Stimulated activated CD8-positive, alpha-beta memory T cell treated with anti-CD3 and anti-CD28 coated beads, Interleukin-7, amount 100 ng/mL, for 4 hours (primary cell): ENCODE data around the gene MYOM1.
"Not testable (repeated sequence)": the region's sequence is repeated elsewhere in the genome, so short reads cannot be mapped to it uniquely, and the experiment has no call there.

ENCODE experiments used
- DNase-seq, 2 donors: peaks; one replicate each; pipeline ENCODE4 v3.0.0-alpha.2; 2020; ENCODE audit warnings: low read depth in 2 of 2

MYOM1 gene

DNA sequence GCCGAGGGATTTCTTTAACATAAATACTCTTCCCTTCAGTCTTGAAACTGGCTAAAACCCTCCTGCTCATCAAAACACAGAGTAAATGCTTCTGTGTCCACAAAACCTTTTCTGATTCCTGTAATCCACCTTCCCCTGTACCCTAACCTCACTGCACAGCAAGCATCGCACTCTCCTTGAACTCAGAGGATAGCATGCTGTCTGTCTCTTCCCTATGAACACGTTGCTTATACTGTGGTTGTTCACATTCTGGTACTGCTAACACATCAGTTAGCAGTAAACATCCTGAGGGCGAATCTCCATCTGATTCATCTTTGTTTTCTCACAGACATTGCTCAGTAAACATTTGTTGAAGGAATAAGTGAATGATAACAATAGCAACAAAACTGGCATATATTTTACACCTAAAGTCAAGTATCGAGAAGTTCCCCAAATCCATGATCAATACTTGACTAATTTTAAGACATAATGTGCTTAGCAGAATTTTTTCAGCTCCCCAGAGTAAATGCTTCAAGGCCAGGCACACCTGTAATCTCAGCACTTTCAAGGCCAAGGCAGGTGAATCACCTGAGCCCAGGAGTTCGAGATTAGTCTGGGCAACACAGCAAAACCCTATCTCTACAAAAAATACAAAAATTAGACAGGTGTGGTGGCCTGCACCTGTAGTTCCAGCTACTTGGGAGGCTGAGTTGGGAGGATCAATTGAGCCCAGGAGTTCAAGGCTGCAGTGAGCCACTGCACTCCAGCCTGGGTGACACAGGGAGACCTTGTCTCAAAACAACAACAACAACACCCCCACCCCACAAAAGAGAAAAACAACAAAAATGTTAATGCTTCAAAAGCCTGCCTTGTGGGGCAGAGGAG is 161.2 kb downstream of the MYOM1 start:
- DNase-seq = no peak

- DNase-seq = no peak
These were observed 162.2 kb downstream of the MYOM1 start for GRCh38 chr18:3057526-3057925.

DNA sequence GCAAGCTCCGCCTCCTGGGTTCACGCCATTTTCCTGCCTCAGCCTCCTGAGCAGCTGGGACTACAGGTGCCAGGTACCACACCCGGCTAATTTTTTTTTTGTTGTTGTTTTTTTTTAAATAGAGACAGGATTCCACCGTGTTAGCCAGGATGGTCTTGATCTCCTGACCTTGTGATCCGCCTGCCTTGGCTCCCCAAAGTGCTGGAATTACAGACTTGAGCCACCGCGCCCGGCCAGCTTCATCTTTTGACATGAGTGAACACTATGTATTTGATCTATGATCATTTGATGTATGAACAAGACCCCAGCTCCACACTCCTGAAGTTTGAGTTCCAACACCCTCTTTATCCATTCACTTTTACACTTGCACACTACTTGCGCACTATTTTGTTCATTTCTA is 163.5 kb downstream of the MYOM1 start:
- no peak for DNase-seq

DNA sequence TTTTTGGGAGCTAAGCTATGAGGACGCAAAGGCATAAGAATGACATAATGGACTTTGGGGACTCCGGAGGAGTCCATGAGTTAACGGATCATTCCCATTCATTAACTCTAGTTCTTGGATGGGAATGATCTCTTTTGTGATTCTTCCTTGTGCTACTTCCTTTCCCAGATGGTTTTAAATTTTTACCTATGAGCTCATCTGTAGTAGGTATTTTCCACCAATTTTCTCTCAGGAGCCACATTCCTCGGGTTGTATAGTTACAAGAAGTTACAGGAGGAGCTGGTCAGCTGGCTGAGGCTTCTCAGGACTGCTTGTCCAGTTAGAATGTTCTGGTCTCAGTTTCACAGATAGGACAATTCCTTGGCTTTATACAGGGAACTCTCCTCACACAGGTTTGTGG is 164.0 kb downstream of the MYOM1 start:
- no peak for DNase-seq

DNA sequence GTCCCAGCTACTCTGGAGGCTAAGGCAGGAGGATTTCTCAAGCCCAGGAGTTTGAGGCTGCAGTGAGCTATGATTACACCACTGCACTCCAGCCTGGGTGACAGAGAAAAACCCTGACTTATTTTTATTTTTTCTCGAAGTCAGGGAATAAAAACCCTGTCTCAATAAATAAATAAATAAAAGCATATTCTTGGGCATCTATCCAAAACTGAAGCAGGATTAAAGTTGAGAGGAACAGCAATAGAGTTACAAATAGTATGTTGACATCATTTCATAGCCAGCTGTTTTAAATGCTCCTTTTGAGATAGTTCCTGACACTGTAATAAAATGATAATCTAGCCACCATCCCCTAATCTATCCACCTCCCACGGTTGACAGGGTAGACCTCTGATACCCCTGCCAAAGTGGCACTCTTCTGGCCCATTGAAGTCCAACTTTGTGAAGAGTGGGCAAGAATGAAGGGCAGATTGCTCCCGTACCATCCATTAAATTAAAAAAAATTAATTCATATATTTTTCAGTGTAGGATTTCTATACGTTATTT is 164.5 kb downstream of the MYOM1 start:
- no peak for DNase-seq

GRCh38 chr18:3054780-3055179 is 165.0 kb downstream of the MYOM1 start:
- DNase-seq = no peak

GRCh38 chr18:3054214-3054613 is 165.6 kb downstream of the MYOM1 start:
- DNase-seq = no peak

GRCh38 chr18:3053081-3053480 is 166.7 kb downstream of the MYOM1 start:
- no peak for DNase-seq

- DNase-seq = no peak
These were observed 167.4 kb downstream of the MYOM1 start for GRCh38 chr18:3052411-3052758.

DNA sequence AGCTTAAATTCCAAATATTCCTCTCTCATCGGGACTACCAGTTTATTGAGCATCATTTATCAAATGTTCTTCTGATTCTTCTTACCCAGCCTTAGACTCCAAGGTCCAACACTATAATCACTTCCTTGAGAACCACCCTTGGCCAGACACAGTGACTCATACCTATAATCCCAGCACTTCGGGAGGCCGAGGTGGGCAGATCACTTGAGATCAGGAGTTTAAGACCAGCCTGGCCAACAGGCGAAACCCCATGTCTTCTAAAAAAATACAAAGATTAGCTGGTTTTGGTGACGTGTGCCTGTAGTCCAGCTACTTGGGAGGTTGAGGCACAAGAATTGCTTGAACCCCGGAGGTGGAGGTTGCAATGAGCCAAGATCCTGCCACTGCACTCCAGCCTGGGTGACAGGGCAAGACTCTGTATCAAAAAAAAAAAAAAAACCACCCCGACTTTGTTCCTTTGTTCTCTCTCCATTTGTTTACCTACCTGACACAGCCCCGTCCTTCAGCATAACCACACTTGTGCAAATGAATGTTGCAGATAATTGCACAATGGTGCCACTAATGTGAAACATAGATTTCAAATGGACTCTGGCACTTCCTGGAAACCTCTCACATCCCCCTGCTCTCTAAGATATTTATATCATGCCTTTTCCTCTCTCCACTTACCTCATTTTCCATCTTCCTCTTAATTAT is 167.9 kb downstream of the MYOM1 start:
- DNase-seq = no peak

DNA sequence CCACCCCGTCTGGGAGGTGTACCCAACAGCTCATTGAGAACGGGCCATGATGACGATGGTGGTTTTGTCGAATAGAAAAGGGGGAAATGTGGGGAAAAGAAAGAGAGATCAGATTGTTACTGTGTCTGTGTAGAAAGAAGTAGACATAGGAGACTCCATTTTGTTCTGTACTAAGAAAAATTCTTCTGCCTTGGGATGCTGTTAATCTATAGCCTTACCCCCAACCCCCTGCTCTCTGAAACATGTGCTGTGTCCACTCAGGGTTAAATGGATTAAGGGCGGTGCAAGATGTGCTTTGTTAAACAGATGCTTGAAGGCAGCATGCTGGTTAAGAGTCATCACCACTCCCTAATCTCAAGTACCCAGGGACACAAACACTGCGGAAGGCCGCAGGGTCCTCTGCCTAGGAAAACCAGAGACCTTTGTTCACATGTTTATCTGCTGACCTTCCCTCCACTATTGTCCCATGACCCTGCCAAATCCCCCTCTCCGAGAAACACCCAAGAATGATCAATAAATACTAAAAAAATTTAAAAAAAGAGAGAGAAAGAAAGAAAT is 169.8 kb downstream of the MYOM1 start:
- not testable (repeated sequence) for DNase-seq

DNA sequence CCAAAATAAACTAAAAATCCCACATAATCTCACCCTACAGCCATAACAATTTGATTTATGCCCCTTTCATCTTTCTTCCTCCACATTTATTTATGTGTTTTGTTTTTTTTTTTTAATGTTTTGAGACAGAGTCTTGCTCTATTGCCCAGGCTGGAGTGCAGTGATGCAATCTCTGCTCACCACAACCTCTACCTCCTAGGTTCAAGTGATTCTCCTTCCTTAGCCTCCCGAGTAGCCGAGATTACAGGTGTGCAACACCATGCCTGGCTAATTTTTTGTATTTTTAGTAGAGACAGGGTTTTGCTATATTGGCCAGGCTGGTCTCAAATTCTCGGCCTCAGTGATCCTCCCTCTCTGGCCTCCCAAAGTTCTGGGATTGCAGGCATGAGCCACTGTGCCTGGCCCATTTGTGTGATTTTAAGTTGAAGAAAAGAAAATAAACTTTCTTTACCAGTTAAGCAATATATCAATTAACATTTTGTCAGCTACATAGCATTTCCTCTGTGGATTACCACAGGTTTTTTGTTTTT is 170.9 kb downstream of the MYOM1 start:
- DNase-seq = no peak

DNA sequence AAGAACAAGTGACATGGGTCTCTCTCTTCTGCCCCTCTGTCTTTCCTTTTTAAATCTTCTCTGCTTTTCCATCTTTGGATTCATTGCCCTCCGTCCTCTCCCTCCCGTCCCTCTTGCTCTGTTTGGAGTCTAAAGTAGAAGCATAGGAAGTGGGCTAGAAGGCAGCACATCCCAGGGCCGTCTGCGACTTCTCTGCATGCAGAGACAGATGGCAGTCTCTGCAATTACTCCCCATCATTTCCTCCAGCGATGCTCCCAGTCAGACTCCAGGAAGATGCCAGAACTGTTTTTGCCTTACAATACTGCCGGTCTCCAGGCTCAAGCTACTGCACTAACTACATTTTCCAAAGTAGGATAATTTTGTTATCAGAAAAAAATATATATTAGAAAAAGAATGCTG is 171.6 kb downstream of the MYOM1 start:
- DNase-seq = no peak

- no peak for DNase-seq
These were observed 173.5 kb downstream of the MYOM1 start for GRCh38 chr18:3046216-3046808.

GRCh38 chr18:3044931-3045698 is 174.7 kb downstream of the MYOM1 start:
- no peak for DNase-seq

DNA sequence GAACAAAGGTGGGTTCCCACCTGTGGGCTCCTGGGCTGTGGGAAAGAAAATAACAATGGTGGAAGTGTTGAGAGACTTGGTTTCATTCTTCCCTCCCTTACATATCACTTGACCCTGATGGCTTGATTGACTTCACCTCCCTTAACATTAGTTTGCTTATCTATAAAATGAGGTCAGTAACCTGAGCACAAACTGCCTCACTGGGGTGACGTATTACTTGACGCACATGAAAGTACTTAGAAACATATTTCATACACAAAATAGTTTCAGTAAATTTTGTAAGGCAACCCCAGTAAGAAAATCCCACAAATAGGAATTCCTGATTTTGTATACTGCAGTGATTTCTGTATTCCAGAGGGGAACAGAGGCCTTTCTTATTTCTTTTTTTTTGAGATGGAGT is 177.4 kb downstream of the MYOM1 start:
- no peak for DNase-seq

DNA sequence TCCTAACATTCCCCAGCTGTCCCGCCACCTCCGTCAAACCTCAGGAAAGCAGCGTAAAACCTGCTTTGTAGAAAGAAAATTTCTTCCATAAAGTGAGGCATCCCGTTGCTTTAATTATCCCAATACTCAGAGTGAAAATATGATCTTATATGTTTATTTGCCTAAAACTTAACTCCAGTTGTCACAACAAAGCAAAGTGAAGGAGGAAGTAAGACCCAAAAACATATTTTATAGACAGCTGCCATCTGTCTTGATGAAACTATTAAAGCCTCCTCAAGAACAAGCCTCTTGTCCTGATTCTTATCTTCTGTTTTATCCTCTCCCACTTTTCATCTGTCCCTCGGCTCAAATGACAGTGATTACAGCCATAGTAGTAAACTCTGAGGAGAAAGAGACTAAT is 177.9 kb downstream of the MYOM1 start:
- no peak for DNase-seq

GRCh38 chr18:3040881-3041280 is 178.9 kb downstream of the MYOM1 start:
- DNase-seq = no peak

GRCh38 chr18:3040173-3040572 is 179.6 kb downstream of the MYOM1 start:
- no peak for DNase-seq

- DNase-seq = no peak
These were observed 182.3 kb downstream of the MYOM1 start for GRCh38 chr18:3037423-3037915.

DNA sequence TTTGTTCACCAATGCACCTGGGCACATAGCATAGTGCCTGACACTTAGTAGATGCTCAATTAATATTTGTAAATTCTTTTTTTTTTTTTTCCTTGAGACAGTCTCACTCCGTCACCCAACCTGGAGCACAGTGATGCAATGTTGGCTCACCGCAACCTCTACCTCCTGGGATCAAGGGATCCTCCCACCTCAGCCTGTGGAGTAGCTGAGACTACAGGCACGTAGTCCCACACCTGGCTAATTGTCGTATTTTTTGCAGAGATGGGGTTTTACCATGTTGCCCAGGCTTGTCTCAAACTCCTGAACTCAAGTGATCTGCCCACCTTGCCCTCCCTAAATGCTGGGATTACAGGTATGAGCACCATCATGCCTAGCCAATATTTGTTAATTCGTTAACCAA is 183.7 kb downstream of the MYOM1 start:
- DNase-seq = no peak
